DOHH2 (cell line): ENCODE results near the gene HSPG2.

Experiments
- H3F3A ChIP-seq: fragments of 200-600 bp; sonication (generic), shearing (Covaris generic); 2 replicates; pipeline ENCODE4 v1.6.0; 2016; ENCODE audit warnings: antibody characterized with exemption, mild to moderate bottlenecking; ENCODE audit not compliant: control insufficient read depth, insufficient read depth
- H3K27ac ChIP-seq: fragments of 200-600 bp; sonication (generic); 2 replicates; pipeline ENCODE4 v1.5.1; 2014; ENCODE audit warnings: low read depth, mild to moderate bottlenecking, low read length, moderate library complexity
- H3K27me3 ChIP-seq: fragments of 200-600 bp; sonication (generic); 2 replicates; pipeline ENCODE4 v1.6.1; 2014; ENCODE audit warnings: mild to moderate bottlenecking, low read length, mixed read lengths; ENCODE audit not compliant: control insufficient read depth
- H3K36me3 ChIP-seq: fragments of 200-600 bp; sonication (generic); 2 replicates; pipeline ENCODE4 v1.6.1; 2014; ENCODE audit warnings: mild to moderate bottlenecking, low read length, moderate library complexity, mixed read lengths; ENCODE audit not compliant: control insufficient read depth
- H3K4me1 ChIP-seq: fragments of 200-600 bp; sonication (generic); 2 replicates; pipeline ENCODE4 v1.6.1; 2014; ENCODE audit warnings: mild to moderate bottlenecking, low read length, mixed read lengths; ENCODE audit not compliant: control insufficient read depth
- H3K4me2 ChIP-seq: fragments of 200-600 bp; sonication (generic); 2 replicates; pipeline ENCODE4 v1.6.0; 2014; ENCODE audit warnings: mild to moderate bottlenecking, low read length, moderate library complexity
- H3K4me3 ChIP-seq: fragments of 200-600 bp; sonication (generic); 2 replicates; pipeline ENCODE4 v1.5.1; 2014; ENCODE audit warnings: mild to moderate bottlenecking, low read length, mixed read lengths
- H3K79me2 ChIP-seq: fragments of 200-600 bp; sonication (generic); 2 replicates; pipeline ENCODE4 v1.6.1; 2014; ENCODE audit warnings: mild to moderate bottlenecking, low read length, mixed read lengths; ENCODE audit not compliant: control insufficient read depth
- H3K9me2 ChIP-seq: fragments of 200-600 bp; sonication (generic); replicated peaks from 2 replicates; pipeline ENCODE4 v1.6.1; 2014; ENCODE audit warnings: mild to moderate bottlenecking, low read length, mixed read lengths; ENCODE audit not compliant: control insufficient read depth
- H3K9me3 ChIP-seq: fragments of 200-600 bp; sonication (generic); 2 replicates; pipeline ENCODE4 v1.6.1; 2014; ENCODE audit warnings: antibody characterized with exemption, low read length, mixed read lengths; ENCODE audit not compliant: control insufficient read depth, insufficient read depth
- H4K20me1 ChIP-seq: fragments of 200-600 bp; sonication (generic); 2 replicates; pipeline ENCODE4 v1.6.0; 2014; ENCODE audit warnings: low read depth, mild to moderate bottlenecking, antibody characterized with exemption, low read length, moderate library complexity; ENCODE audit not compliant: control insufficient read depth, insufficient read depth
- EZH2phosphoT487 ChIP-seq: fragments of 200-600 bp; sonication (generic); IDR thresholded peaks from 2 replicates; pipeline ENCODE4 v1.6.1; 2017; ENCODE audit warnings: borderline replicate concordance, mild to moderate bottlenecking, antibody characterized with exemption, low read length, moderate library complexity, mixed read lengths
- TF ChIP-seq, protein P1 (sequence below): fragments of 200-600 bp; sonication (generic); IDR thresholded peaks from one replicate; pipeline ENCODE4 v1.5.1; 2014; ENCODE audit warnings: antibody characterized with exemption, mild to moderate bottlenecking, low read depth, low read length; ENCODE audit not compliant: poor library complexity, severe bottlenecking

The HSPG2 gene

DNA sequence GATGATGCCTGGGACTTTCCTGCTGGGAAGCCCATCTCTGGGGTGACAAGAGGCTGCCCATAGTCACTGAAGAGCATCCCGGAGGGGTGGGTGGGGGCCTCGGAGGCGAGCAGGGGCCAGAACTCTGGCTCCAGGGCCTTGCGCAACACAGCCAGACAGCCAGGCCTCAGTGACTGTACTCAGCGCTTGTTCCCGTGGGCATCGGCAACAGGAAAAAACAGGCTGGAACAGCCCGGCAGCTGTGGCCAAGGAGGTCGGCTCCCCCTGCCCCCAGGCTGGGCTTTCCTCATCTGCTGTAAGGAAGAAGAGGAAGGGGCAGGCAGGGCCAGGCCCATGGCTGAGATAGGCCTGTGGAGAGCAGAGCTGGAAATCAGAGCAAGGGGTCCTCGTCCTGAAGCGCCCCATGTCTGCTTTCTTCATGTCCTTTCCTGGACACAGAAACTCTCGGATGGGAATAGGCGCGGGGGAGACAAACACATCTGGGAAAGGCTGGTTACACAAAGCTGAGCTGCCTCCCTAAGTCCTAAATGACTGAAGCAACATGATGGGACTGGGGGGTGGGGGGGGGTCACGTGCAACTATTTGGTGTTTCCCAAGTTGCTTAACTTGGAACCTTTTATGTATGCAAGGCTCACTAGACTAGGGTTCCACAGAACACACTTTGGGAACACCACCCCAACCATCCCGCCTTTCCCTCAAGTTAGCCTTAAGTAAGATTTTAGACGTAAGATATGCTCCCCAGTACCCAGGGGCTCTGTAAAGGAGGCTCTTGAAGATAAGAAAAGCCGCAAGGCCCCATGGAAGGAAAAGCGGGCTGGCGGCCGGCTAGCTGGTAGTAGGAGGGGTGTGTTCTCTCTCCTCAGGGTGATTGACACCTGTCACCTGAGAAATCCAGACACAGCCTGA is 30.7 kb downstream of the HSPG2 start:
- Histone ChIP-seq H3K36me3 (no peaks in the 10 kb centered on the region), H3K4me1 (no peaks in the 10 kb centered on the region), H3K79me2 (no peaks in the 10 kb centered on the region), H3K9me2 (no peaks in the 10 kb centered on the region), H3K4me3 (no peak overlapping the region), H3K9me3 (no peaks in the 10 kb centered on the region), H3K27me3 (0 out of 2 replicates have a peak, but pooled peaks cover 3% of the 10 kb centered on the region), H3K4me2 (no peak overlapping the region), H4K20me1 (no peaks in the 10 kb centered on the region), H3F3A (no peaks in the 10 kb centered on the region), H3K27ac (no peak overlapping the region)
- no peak for TF ChIP-seq EZH2phosphoT487
- TF ChIP-seq, protein P1, sequence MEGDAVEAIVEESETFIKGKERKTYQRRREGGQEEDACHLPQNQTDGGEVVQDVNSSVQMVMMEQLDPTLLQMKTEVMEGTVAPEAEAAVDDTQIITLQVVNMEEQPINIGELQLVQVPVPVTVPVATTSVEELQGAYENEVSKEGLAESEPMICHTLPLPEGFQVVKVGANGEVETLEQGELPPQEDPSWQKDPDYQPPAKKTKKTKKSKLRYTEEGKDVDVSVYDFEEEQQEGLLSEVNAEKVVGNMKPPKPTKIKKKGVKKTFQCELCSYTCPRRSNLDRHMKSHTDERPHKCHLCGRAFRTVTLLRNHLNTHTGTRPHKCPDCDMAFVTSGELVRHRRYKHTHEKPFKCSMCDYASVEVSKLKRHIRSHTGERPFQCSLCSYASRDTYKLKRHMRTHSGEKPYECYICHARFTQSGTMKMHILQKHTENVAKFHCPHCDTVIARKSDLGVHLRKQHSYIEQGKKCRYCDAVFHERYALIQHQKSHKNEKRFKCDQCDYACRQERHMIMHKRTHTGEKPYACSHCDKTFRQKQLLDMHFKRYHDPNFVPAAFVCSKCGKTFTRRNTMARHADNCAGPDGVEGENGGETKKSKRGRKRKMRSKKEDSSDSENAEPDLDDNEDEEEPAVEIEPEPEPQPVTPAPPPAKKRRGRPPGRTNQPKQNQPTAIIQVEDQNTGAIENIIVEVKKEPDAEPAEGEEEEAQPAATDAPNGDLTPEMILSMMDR = no peak

DNA sequence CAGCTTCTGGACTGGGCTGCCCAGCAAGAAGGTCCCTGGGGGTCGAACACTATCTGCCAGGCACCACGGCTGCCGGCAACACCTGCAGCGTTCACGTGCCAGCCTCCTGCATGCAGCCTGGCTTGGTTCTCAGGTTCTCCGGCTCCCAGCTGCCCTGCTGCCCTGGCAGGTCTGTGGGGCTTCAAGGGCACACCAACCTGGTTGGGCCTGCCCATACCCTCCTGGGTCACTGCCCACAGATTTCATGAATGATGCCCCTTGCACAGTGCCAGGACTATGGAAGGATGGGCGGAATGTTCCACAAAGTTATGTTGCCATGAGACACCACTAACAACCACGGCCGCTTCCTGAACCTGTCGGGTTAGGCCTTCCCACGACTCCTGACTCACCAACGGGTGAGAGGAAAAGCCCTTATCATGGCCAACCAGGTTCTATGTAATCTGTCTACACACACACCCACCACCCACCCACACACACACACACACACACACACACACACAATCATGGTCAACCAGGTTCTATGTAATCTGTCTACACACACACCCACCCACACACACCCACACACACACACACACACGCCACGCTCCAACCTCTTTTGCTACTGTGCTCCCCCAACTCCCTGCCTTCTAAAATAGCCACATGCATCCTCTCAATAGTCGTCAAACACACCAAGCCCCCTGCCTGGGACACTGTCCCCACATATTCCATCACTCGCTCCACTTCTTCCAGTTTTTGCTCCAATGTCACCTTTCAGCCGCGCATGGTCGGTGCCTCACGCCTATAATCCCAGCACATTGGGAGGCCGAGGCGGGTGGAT is 32.2 kb downstream of the HSPG2 start:
- TF ChIP-seq, protein P1 = no peak
- TF ChIP-seq EZH2phosphoT487 = no peak
- Histone ChIP-seq H3K36me3 (no peaks in the 10 kb centered on the region), H3K27ac (no peak overlapping the region), H3K27me3 (peaks cover 6% of the 10 kb centered on the region; the same call in 1 of the 2 replicates), H3K4me2 (no peak overlapping the region), H3K4me1 (no peaks in the 10 kb centered on the region), H3K9me3 (no peaks in the 10 kb centered on the region), H3K9me2 (no peaks in the 10 kb centered on the region), H3F3A (no peaks in the 10 kb centered on the region), H3K4me3 (no peak overlapping the region), H3K79me2 (no peaks in the 10 kb centered on the region), H4K20me1 (no peaks in the 10 kb centered on the region)

DNA sequence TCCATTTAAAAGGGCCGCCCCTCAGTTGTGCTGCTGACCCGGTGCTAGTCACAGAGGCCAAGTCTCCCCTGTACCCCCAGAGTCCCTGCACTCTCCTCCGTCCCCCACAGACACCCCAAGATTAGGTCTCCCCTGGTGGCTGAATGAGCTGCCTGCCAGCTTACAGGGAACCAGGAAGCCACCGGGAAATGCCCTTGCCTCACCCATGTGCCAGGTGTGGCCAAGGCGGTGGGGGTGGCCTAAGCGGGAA is 32.7 kb downstream of the HSPG2 start:
- Histone ChIP-seq H4K20me1 (no peaks in the 10 kb centered on the region), H3K4me3 (no peak overlapping the region), H3K36me3 (no peaks in the 10 kb centered on the region), H3K79me2 (no peaks in the 10 kb centered on the region), H3F3A (no peaks in the 10 kb centered on the region), H3K27me3 (peaks cover 8% of the 10 kb centered on the region), H3K4me1 (no peaks in the 10 kb centered on the region), H3K4me2 (no peak overlapping the region), H3K9me2 (no peaks in the 10 kb centered on the region), H3K27ac (no peak overlapping the region), H3K9me3 (no peaks in the 10 kb centered on the region)
- TF ChIP-seq EZH2phosphoT487 = no peak
- TF ChIP-seq, protein P1 = no peak
